Hematopoietic multipotent progenitor cell treated with erythropoietin and hydrocortisone succinate and interleukin-3 and kit ligand, for 17 days (in vitro differentiated cells): ENCODE measurements around the gene SNTN.
"Not testable (repeated sequence)": the region's sequence is repeated elsewhere in the genome, so short reads cannot be mapped to it uniquely, and the experiment has no call there.

Experiments
- DNase-seq: peaks from one replicate; pipeline ENCODE4 v3.0.0-alpha.2; 2015; ENCODE audit warnings: low spot score

SNTN gene

DNA sequence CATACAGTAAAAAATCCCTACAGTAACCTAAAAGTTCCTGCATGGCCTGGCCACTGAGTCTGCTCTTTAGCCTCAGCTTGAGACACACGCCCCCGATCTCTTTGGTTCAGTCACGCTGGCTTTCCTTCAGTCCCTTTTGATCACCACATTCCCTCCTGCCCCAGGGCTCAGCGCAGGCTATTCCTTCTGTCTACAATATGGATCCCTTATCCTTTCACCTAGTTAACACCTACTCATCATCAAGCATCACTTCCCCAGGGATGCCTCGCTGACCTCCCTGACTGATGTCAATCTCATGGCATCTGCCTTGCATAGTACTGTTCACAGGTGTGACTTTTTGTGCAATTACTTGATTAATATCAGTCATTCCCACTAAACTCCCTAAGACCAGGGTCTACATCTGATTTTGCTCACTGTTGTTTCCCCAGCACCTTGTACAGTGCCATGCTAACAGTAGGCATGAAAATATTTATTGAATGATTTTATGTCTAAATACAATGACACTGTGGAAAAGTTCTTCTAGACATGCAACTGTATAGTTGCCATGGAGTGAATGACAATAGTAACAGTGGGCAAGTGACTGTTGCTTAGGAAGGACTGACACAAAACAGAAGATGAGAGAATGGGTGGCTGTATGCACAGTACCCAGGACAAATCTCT, at the start of gene SNTN:
Gene SNTN (plus strand): TSS at position 610 of the 660 bp plus-strand sequence. CDS start 13 bp downstream, at position 623.
- no peak for DNase-seq

DNA sequence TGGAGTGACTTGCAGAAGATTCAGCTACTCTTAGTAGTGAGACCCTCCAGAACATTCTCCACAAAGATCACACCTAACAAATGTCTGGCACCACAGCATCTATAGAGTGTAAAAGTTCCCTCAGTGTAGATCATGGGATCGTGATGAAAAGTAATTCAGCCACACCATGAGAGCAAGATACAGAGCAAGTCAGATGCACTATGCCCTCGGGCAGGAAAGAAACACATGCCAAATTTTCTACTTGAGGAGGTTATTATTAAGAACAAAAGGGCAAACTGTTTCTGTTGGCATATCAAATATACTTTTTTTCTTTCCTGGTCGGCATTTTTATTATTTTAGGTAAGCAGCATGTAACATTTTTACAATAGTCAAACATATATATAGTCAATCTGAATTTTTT, 44.8 kb upstream of the SNTN start:
- DNase-seq, result no peak

DNA sequence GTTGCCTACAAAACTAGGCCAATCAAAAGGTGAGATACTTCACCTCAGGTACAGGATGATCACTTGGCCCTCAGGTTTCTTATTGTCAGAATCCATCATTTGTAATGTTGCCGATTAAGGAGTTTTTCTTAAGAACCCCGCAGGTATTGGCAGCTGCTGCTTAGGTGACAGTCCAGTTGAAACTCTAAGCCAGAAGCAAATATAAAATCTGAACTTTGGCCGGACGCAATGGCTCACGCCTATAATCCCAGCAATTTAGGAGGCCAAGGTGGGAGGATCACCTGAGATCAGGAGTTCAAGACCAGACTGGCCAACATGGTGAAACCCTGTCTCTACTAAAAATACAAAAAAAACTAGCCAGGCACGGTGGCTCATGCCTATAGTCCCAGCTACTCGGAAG, 43.1 kb upstream of the SNTN start:
- DNase-seq, result no peak

DNA sequence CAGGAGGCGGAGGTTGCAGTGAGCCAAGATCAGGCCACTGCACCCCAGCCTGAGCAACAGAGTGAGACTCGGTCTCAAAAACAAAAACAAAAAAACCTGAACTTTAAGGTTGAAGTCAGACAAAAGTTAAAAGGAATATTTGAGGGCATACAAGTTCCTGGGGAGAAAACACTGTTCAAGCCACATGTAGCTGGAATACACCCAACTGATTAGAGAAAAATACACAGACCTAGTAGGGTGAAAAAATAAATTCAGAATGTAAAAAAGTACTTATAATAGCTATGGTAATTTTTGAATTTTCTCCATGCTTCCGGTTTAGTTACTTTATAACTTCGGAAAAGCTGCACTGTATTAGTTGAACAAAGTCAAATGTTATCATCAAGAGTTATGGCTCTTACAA, 42.6 kb upstream of the SNTN start:
- no peak for DNase-seq

DNA sequence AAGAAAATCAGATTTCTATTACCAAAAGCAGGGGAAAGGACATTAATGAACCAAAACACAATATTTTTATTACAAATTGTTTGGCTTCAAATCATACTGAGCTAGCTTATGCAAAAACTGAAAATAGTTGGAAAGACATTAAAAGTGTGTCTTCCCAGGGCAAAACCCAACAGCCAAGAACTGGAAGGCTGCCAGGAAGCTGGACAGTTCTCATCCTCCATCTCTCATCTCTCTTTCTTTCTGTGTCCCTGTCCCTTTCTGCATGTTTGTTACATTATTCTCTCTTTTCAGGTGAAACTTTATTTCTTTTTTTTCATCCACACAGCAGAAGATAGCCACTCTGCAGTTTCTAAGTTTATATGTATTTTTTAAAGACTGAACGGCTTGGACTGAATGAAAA, 41.1 kb upstream of the SNTN start:
- DNase-seq, result no peak

DNA sequence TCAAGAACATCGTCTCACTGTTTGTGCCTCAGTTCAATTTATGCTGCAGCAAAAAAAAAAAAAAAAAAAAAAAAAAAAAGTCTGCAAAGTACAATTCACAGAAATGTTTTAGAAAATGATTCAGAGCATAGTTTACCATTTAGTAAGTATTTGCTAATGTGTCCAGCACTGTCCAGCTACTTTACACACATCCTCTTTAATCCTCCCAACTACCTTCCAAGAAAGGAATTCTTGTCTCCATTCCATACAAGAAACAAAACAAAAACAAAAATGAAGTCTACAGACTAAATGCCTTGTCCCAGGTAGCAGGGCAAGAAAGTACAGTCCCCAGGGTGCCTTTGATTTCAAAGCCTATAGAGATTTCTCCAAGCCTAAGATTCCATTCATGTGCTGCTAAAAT, 38.9 kb upstream of the SNTN start:
- no peak for DNase-seq

DNA sequence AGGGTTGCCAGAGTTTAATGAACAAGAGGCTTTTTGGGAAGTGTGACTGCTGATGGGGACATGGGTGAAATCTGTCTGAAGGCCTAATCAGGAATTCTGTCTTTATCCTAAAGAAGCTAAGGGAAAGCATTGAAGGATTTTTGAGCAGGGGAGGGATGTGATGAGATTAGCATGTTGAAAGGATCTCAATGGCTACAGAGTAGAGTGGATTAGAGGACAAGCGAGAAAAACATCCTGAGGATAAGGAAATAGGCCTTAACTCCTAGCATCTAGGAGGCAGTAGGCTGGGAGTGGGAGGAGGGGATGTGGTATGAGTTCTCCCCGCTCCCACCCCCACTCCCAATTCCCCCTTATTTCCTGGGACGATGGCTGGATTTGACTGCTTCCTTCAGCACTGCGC, 35.1 kb upstream of the SNTN start:
- no peak for DNase-seq

DNA sequence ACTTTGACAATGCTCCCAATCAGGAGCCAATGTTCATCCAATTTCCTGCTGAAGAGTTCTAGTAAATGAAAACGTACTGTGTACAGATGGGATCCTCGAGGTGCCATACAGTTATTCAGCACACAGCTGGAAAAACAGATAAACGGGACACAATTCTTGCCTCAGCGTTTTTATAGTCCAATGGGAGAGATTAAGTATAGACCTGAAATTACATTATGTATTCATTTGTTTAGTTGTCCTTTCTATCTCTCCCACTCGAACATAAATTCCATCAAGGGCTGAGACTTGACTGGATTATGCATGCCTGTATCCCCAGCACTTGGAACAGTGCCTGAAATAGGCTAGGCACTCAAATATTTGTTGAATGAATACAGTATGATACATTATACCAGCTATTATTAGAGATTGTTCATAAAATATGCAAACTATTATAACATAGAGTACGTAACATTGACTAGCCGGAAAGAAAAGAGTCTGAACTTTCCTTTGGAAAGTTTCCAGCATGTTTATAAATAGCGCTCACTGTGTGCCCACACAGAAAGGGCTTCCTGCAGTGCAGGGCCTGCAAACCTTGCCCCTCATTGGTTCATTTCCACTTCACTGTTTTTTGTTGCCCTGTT, 27.4 kb upstream of the SNTN start:
- DNase-seq, result no peak

DNA sequence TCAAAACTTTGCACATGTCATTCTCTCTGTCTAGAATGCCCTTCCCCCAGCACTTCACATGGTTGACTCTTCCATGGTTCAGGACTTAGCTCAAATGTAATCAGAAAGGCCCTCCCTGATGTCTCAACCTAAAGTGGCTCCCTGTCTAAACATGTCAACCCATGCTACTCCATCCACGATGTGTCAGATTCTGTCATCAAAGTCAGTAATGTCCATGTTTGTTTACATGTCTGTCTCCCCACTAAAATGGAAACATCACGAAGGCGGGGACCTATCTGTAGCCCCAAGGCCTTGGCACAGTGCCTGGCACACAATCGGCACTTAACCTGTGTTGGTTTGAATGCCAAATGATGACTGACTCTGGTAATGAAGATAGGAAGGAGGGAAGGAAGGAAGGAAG, 20.8 kb upstream of the SNTN start:
- no peak for DNase-seq

DNA sequence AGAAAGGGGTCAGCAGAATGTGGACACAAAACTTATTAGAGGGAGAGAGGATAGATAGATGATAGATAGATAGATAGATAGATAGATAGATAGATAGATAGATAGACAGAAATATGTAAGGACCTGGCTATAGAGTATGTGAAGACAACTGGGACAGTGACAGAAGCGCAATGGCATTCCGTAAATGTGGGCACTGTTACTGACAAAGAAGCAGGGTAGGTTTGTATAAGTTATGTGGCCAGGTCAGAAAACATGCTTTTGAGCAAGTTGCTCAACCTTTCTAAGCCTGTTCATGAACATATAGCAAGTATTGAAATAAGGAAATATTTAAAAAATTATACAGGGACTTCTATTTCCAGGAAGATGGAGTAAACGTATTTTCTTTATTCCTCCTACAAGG, 17.3 kb upstream of the SNTN start:
- DNase-seq, result no peak

DNA sequence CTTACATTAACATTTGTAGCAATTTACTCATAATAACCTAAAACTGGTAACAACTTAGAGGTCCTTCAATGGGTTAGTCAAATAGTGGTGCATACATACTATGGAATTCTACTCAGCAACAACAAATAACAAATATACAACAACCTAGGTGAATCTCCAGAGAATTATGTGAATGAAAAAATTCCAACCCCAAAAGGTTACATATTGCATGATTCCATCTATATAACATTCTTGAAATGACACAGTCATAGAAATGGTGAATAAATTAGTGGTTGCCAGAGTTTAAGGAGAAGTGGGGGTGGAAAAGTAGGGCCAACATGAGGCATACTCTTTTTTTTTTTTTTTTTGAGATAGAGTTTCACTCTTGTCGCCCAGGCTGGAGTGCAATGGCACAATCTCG, 12.7 kb upstream of the SNTN start:
- no peak for DNase-seq

DNA sequence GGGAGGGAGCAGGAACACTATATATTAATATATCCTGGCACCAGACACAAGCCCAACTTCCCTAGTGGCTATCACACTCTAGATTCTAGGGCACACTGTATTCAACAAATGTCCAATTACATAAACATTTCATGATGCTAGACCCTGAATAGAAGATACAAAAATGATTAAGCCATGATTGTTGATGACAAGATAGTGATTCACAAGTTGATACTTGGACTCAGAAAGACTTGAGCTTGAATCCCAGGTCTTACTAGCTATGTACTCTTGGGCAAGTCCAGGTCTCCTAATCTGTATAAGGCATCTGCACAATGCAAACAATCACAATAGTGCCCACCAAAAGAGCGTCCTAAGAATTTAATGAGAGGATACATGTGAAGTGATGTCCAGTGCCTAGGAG, 10.0 kb upstream of the SNTN start:
- DNase-seq, result no peak

DNA sequence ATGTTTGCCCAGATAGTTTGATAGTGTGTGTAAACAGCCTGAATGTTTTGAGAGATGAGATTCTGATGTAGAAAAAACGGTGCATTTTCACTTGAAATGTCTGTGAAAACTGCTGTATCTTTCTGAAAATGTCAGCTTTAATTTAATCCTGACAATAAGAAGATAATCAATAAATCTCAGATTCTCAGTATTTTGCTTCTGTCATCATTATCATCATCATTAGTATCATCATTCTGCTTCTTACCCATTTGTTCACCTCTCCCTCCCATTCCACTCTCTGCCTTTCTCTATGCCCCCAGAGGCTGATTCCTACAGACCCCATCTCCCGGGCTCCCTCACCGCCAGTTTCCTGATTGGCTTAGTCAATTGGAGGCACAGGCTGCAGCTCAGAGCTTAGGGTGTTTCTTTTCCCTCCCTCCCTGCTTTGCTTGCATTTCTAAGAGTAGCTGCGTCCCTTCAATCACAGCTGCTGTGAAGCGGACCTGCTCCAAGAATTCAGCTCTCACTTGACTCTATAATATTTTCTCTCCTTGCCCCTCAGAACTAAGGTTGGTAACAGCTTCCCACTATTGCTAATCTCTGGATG, 8.2 kb upstream of the SNTN start:
- no peak for DNase-seq

DNA sequence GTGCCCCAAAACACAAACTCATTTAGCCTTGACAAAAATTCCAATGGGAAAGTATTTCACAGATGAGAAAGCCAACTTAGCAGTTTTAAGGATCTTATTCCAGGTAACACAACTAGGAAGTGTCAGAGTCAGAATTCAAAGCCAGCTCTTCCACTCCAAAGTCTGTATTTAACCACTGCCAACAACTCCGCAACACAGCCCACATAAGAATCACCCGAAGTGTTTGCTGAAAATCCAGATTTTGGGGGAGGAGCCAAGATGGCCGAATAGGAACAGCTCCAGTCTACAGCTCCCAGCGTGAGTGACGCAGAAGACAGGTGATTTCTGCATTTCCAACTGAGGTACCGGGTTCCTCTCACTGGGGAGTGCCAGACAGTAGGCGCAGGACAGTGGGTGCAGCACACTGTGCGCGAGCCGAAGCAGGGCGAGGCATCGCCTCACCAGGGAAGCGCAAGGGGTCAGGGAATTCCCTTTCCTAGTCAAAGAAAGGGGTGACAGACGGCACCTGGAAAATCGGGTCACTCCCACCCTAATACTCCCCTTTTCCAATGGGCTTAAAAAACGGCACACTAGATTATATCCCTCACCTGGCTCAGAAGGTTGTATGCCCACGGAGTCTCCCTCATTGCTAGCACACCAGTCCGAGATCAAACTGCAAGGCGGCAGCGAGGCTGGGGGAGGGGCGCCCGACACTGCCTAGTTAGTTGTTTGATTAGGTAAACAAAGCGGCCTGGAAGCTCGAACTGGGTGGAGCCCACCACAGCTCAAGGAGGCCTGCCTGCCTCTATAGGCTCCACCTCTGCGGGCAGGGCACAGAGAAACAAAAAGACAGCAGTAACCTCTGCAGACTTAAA, 7.3 kb upstream of the SNTN start:
- DNase-seq, result not testable (repeated sequence)

DNA sequence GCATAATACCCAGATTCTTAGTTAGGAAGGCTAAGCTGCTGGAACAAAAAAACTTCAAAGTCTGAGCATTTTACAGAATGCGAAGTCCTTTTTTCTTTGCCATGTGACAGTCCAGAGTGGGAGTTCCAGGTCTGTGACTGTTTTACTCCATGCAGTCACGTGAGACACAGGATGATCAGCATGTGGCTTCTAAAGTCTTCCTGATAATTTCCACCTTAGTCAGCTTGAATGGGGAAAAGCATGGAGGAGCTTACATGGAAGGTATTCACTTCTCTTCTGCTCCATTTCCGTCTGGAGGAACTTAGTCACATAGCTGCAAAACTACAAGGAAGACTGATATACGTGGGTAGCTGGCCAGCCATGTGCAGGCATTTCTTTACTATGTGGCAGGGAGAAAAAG, 1.7 kb downstream of the SNTN start:
- DNase-seq, result no peak

DNA sequence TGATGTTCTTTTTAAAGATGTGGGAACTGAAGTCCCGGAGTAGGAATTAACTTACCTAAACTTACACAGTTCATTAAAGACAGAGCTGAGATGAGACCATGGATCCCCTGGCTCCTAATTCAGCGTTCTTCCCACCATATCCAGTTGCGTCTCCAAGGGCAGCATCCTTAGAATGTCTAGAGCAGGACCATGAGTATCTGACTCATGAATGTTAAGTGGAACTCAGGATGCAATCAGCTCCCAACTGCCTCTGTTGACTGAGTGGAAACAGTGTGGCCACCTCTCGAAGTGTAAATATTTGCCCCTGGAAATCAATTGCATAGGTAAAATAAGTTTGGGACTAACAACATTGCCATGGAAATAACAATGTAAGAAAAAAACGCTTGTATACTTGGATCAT, 2.5 kb downstream of the SNTN start:
- DNase-seq, result no peak

DNA sequence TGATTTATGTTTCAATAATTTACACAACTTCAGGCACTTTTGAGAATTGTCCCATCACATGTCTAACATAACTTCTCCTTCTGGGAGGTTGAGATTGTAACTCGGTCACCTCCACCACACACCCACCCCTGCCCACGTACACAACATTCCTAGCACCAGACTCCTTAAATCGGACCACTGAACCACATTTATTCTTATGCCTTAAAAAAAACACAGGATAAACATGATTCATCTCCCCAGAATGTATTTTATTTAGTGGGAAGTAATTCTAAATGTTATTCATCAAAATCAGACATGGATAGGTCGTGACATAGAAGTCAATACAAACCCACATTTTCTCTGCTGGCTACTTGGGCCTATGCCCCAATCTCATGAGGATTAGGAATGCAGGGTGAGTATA, 3.0 kb downstream of the SNTN start:
- no peak for DNase-seq

DNA sequence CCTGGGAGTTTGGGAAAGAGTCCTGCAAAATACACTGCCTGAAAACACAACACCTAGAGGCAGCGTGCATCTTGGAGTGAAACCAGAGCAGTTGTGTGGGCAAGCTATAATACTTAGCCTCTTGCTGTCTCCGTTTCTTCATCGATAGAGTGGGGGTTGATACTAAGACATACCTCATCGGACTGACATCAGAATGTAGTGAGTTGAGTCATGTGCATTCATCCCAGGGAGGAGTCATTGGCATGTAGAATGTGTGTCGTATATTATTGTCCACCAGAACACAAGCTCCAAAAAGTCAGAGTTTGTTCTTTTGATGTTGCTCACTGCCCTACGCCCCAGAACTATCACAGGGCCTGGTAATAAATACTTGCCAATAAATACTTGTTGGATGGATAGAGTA, 4.3 kb downstream of the SNTN start:
- no peak for DNase-seq

DNA sequence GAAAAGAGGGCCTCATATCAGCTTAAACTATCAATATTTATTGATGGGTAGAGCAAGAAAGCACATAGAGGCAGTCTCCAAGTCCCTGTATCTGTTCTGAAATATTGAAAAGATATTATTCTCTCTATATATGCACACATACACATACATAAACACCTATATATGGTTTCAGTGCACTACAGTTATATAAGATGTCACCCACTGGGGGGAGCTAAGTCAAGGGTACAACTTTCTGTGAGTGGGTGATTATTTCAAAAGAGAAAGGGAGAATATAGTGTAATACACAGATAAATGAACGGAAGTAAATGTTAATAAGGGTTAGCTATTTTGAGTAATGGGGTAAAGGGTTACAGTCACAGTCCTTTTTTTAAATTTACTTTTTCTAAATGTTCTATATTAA, 8.8 kb downstream of the SNTN start:
- no peak for DNase-seq

DNA sequence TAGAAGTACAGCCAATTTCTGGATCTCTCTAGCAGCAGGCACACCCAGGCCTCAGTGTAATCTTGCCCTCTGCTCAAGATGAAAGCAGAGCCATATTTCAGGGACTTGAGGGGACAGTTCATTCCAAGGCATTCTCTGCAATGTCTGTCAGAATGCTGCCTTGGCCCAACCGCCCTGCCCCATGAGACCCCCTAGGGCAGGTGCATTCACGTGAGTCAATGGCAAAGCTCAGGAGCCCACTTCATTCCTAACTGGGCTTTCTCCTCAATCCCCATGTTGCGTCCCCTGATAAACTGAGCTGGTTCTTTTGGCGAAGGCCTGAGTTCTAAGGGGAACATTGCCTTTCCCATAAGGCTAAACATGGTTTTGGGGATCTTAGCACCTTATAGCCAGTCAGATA, 9.5 kb downstream of the SNTN start:
- DNase-seq, result no peak

DNA sequence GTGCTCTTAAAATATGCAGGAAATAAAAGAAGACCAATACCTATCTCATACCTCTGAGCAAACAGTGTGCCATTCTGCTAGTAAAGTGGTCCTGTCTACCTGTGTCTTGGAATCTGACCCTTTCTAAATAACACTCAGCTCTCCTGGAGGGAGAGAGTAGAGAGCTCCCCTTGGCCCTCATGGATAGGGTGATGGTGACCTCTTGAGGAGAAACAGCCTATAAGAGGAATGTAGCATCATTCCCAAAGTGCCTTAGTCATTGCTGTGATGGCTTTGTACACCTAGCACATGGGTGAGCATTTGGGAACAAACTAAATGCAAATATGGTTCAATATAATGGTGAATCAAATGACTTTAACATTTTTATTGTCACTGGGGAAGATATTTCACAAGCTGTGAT, 10.0 kb downstream of the SNTN start:
- DNase-seq, result no peak

DNA sequence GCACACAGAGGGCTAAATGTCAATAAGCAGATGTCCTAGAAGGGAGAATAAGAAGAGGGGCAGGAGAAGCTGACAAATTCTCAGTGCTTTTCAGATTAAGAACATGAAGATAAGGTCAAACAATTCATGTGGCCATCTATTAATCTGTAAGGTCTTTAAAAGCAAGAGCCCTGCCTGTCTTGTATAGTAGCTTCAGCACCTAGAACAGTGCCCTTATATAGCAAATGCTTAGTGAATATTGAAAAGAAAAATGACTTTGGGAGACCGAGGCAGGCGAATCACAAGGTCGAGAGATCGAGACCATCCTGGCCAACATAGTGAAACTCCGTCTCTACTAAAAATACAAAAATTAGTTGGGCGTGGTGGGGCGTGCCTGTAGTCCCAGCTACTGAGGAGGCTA, 18.1 kb downstream of the SNTN start:
- DNase-seq, result no peak

DNA sequence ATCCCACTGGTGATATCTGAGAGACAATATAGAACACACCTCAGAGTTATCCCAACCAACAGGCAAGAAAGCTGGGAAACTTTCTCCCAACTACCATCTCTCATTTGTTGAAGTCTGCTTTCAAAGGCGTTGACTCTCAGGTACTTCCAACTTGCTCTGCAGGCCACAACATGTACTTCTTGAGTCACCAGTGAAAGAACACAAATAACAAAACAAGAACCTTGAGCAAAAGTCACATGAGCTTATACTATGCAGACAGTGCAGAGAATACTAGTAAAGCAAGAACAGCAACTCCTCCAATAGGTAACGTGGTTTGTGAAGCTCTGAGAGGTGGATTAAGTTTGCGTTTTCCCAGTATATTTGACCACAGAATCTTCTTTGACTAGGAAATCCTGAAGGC, 20.6 kb downstream of the SNTN start:
- DNase-seq, result no peak
